HG02970 (cell line): ENCODE data around the gene ENO2.

Source experiments
- ATAC-seq: cut with Tn5 transposase; IDR thresholded peaks from one replicate; pipeline ENCODE4 v1.9.1; 2021; ENCODE audit warnings: mild to moderate bottlenecking, moderate library complexity, moderate number of reproducible peaks; ENCODE audit not compliant: unreplicated experiment, low FRiP score

Gene ENO2

DNA sequence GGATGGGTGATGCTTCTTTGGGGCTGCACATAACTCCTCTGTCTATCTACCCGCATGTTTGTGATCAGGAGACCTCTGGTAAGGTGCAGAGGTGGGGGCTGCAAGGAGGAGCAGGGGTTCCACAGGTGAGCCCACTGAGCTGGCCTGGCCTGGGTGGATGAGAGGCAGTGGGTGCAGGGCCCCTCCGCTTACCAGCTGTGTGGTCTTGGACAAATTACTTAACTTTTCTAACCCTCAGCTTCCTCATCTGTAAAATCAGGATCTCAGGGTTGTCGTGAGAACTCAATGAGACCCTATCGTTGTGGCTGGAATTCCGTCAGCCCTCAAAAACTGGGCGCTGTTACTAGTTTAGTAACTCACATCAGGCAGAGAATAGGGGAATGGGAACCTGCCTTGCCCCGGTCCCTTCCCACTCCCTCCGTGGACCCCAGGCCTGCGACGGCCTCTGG is 44.3 kb downstream of the ENO2 start:
- ATAC-seq, result no peak

DNA sequence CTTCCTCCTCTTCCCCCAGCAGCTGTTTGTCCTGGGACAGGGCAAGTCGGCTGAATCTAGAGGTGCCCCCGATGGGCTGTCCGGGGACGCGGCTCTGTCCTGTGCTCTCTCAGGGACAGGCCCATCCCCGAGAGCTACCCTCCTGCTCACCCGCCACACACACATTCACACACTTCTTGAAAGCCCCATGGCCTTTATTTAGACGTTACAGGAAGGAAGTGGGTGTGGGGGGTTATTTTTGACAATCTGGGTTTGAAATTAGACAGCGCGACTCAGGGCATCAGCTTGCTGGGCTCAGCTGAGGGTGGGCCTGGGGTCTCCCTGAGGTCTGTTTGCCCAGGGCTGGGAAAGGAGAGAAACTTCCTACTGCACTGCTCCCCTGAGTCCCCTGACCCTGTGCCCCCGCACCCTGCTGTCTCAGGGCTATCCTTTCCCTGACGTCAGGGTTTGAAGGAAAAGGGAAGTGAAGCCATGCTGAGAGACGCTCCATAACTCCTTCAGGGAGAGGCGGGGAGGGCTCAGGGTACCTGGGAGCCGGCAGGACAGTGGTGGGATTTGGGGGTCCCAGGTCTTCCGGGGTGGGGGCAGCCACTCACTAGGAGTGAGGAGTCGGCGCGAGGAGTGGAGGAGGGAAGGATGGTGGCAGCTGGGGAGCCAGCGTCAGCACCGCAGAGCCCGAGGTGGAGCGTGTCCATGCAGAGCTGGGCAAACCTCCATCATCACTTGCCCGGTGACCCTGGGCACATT is 44.9 kb downstream of the ENO2 start:
- ATAC-seq, result peak; percentile 40

DNA sequence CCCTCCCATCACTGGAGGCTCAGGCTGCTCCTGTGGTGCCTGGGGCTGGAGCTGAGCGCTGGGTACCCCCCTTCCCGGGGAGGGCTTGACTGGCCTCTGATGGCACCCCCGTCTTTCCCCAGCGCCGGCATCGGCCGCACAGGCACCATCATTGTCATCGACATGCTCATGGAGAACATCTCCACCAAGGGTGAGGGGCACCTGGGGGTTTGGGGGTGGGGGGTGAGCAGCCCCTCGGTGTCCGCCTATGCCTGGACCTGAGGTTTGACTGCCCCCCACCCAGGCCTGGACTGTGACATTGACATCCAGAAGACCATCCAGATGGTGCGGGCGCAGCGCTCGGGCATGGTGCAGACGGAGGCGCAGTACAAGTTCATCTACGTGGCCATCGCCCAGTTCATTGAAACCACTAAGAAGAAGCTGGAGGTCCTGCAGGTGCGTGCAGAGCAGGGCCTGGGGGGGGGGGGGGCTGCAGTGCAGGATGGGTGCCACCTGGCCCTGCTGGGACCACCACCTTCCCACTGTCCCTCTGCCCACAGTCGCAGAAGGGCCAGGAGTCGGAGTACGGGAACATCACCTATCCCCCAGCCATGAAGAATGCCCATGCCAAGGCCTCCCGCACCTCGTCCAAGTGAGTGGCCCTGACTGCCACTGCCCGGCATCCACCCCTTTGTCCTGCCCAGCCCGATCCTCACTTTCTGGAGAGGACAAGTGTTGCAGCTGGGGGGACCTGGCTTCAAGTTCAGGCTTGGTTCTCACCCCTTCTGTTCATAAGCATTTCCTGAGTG is 45.6 kb downstream of the ENO2 start:
- ATAC-seq, result no peak

DNA sequence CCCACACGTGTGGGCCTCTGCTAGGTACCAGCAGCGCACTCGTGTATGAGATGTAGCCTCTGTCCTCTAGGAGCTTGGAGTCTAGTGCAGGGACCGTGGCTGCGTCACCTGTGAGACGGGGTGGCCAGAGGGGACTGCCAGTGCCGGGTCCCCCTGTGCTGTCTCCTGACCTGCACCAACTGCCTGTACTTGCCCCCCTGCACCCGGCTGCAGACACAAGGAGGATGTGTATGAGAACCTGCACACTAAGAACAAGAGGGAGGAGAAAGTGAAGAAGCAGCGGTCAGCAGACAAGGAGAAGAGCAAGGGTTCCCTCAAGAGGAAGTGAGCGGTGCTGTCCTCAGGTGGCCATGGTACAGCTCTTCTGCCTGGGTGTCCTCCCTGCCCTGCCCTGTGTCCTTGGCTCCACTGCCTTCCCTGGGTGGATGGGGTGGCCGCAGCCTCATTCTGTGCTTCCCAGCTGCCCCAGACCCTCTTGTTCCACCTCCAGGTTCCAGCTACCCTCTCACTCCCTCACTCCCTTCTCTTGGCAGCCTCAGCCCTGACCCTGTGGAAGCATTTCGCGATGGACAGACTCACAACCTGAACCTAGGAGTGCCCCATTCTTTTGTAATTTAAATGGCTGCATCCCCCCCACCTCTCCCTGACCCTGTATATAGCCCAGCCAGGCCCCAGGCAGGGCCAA is 46.4 kb downstream of the ENO2 start:
- ATAC-seq, result no peak

DNA sequence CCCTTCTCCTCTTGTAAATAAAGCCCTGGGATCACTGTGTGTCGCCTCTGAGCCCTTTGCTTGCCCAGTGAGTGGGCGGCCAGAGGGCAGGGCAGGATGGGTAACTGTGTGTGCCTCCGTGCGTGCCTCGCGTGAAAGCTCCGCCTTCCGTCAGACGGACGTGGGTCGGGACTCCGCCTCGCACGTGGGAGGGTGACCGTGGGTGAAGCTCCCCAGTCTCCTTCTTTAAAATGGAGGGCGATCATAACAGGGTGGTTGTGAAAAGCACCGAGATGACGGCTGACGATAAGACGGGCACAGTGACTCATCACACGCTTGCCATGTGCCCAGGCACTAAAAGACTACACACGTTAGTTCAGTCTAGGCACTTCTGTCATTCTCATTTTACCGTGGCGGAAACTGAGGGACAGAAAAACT is 46.9 kb downstream of the ENO2 start:
- ATAC-seq, result no peak

DNA sequence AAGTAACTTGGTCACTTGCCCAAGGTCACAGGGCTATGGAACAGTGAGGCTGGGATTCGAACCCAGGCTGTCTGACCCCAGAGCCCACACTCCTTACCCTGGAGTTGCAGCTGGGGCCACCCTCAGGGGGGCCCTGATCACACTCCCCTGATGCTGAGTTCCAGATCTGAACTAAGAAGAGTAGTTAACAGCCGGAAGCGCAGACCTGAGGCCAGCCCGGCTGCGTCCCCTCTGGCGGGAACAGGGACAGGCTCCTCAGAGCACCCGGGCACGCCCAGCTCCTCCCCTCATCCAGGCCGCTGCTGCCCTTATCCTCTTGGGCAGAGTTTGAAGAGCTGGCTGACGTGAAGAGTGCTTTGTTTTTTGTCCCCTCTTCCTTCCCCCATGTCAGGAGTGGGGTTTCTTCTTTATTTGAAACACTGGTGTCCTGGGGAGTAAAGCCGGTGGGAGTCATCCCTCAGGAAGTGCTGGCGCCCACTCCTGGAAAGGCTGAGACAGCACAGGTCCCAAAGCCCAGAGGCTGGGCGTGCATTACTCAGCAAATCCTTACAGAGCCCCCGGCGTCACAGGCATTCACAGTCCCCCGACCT is 47.4 kb downstream of the ENO2 start:
- ATAC-seq, result no peak

DNA sequence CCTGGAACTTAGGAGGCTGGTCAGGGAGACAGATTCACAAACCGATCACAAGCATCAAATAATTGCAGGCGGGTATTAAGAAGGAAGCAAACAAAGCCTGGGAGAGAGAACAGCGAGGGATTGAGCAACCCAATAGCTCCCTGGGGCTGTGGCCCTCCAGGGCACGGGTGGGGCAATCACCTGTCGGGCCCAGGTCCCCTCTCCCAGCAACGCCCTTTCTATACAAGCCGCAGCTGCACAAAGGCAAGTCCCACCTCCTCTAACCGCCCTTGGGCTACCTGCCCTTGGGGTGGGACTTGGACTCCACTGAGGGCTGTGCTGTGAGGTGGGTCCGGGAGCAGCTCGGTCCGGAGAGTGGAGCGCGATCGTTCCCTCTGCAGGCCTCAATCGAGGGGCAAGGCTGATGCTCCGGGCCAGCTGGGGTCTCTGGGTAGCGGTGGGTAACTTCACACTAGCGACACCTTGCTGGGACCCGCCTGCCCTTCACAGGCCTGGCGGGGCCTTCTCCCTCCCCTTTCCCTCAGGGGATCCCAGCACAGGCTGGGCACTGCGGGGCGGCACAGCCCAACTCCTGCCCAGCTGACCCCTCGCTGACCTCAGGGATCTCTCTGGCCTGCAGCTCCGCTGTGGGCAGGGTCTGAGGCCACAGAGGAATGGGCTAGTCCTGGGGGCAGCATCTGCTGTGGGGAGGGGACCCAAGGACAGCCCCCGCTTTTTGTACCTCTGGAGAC is 48.1 kb downstream of the ENO2 start:
- ATAC-seq, result no peak

DNA sequence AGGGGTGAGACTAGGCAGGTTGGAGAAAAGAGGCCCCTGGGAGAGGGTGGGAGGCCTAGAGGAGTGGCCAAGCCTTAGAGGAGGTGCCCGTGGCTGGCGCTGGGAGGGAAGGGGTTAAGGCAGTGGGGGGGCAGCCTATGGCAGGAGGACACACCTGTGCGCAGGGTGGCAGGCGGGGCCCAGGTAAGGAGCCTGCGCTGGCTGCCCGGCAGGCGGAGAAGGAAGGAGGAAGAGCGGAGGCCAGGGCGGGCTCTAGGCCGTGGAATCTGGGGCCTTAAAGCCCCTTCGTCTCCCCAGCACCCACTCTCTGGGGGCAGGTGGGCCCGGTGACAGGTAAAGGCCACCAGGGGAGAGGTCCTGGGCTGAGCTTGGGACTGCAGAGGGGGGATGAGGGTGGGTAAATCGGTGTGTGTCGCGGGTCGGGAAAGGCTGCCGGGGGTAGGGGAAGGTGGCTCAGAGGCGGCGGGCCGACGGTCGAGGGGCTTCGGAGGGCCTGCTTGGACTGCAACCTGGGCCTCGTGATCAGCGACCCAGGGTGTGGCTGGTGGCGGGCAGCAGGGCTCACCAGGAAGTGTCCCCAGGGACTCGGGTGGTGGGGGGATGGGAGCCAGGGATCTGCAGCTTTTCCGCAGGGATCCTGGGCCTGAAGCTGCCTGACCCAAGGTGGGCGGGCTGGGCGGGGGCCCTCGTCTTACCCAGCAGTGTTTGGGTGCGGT is 48.8 kb downstream of the ENO2 start:
- ATAC-seq, result no peak

DNA sequence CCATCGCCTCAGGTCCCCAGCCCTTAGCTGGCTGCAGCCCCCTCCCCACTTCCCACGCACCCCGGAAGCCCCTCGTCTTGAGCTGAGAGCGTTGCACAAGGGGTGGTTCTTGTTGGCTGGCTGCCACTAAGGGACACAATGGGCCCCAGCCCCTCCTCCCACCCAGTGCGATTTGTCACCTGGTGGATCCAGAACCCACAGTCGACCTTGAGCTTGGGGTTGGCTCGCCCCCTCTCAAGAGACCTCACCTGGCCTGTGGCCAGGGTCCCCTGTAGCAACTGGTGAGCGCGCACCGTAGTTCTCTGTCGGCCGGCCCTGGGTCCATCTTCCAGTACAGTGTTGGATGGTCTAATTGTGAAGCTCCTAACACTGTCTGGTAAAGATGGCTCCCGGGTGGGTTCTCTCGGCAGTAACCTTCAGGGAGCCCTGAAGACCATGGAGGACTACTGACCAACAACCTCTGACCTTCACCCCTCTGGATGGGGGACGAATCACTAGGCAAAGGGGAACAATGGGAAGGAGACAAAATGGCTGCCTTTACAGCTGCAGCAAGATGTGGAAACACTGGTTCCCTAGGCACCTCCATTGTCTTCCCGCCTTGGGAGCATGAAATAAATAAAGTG is 49.5 kb downstream of the ENO2 start:
- no peak for ATAC-seq

DNA sequence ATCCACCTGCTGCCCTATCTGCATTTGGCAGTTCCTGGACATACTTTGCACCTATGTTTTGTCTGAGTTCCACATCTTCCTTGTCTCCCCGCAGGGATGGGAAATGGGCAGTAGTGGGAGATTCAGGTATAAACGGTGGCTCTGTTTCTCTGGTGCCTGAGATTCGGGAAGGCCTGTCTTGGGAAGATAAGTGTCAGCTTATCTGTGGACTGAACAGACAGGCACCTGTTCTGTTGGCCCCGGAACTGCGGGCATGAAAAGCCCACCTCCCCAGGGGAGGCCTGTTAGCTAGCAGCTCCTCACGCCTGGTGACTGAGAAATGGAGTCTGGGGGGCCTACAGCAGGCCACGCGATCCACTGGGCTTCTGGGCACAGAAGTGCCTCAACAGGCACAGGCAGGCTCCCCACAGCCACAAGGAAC is 50.2 kb downstream of the ENO2 start:
- no peak for ATAC-seq

DNA sequence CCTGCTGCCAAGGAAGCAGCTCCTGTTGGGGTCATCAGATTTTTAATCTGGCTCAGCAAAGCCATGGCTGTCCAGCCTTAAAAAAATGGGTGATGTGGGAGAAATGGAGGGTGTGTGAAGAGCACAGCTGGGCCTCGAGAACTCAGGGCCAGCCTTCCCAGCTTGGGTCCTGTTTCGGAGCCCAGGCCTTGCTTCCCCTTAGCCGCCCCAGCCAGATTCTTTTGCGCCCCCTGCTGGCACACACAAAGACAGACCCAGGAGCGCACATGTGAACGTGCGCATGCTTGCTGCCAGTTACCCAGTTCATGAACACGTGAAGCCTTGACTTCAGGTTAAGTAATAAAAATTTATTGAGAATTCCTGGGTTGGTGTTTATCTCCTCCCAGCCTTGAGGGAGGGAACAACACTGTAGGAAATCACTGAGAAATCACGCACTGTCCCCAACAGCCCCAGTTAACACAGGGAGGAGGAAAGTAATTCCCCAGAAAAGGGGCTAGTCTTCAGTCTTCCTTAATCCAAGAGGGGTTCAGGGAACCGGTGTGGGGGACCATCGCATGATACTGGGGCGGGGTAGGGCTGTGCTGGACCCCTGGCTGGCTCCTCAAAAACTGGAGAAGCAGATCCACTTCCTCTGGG is 50.8 kb downstream of the ENO2 start:
- no peak for ATAC-seq

DNA sequence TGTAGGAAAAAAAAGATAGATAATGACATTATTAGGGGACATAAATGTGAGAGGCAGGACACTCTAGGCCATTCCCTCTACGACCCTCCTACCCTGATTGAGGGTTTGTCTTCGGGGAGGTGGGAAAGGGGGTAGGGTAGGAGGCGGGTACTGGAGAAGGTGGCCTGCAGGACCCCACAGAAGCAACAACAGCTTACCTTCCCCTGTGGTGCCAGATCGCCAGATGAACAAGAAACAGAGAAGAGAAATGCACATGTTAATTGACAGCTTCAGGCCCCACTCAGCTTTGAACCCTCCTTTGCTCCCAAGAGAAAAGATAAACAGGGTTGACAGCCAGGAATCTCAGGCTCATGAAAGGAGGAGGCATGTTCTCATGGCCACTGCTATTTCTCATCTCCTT is 51.3 kb downstream of the ENO2 start:
- ATAC-seq, result no peak

DNA sequence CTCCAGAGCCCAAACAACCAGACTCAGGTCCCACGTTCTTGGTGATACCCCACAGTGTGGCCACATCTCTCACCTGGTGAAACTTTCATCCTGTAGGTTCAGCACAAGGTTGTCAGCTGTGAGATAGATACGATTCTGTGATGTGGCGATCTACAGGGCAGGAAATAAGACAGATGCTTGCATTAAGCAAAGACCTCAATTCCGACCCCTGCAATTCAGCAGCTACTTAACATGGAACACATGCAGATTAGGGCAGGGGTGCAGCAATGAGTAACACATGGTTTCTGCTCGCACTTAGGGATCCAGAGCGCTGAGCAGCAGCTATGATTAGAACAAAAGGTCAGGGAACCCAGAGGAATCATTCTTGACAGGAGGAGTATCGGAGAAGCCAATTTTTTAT is 52.0 kb downstream of the ENO2 start:
- no peak for ATAC-seq

DNA sequence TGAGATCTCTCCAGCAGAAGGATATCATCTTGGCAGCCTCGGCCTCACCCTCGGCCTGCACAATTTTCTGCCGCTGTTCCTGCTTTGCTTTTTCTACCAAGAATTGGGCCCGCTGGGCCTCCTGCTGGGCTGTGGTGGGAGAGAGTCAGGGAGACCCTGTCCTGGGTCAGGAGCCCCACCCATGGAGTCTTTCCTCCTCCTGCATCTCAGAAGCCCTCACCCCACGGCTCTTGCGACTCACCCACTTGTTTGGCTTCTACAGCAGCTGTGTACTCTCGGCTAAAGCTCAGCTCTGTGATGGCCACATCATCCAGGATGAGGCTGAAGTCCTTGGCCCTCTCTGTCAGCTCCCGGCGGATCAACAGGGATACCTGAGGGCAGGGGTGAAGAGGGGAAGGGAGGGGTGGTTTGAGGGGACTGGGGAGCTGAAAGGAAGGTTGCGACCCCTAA is 53.3 kb downstream of the ENO2 start:
- no peak for ATAC-seq

DNA sequence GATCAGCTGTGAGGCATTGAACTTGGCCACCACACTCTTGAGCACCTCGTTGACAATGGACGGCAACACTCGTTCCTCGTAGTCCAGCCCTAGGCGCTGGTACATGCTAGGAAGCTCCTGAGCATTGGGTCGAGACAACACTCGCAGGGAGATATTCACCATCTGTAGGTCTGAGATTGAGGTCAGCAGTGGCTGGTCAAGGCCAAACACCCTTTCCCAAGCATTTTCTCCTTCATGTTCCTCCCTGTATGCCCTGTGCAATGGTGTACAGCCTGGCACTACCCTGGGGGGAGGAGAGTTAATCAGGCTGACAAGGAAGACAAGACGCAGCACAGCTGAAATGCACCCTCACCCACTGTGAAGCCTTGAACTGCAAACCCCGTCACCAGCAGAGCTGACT is 54.0 kb downstream of the ENO2 start:
- ATAC-seq, result no peak

DNA sequence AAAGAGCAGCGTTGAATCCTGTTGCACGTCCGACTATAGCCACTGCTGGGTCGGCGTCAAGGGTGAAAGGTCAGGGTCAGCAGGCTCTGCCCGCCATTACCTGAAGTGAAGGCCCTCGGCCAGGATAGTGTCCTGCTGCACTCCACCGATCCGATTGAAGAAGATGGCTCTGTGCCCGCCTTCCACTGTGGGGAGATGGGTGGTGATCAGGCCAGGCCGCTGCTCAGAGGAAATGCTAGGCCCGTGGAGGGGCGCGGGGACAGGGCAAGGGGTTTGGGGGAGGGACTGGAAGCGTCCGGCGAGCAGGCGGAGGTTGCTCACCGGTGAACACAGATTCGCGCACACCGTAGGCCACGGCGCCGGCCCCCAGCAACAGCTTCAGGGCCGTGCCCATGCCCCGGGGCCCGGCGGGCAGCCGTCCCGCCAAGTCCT is 55.7 kb downstream of the ENO2 start:
- no peak for ATAC-seq
